ENCODE data around the gene THADA.

The THADA gene

GRCh38 chr2:43262239-43262638 is 333.6 kb downstream of the THADA start:
- DNase-seq: no peak

GRCh38 chr2:43259512-43259911 is 336.3 kb downstream of the THADA start:
- DNase-seq: no peak

GRCh38 chr2:43258547-43259156 is 337.2 kb downstream of the THADA start:
- no peak for DNase-seq

- no peak for DNase-seq
These were observed 340.4 kb downstream of the THADA start for GRCh38 chr2:43255296-43255910.

- no peak for DNase-seq
These were observed 341.5 kb downstream of the THADA start for GRCh38 chr2:43254331-43254730.

GRCh38 chr2:43251171-43251731 is 344.6 kb downstream of the THADA start:
- DNase-seq: no peak

GRCh38 chr2:43250015-43250414 is 345.8 kb downstream of the THADA start:
- no peak for DNase-seq

GRCh38 chr2:43248621-43249020 is 347.2 kb downstream of the THADA start:
- DNase-seq: no peak

- DNase-seq: no peak
These were observed 349.2 kb downstream of the THADA start for GRCh38 chr2:43246641-43247040.

- no peak for DNase-seq
These were observed 354.3 kb downstream of the THADA start for GRCh38 chr2:43241558-43241957.

- DNase-seq: no peak
These were observed 355.1 kb downstream of the THADA start for GRCh38 chr2:43240766-43241150.

GRCh38 chr2:43239981-43240765 is 355.7 kb downstream of the THADA start:
- DNase-seq: no peak

GRCh38 chr2:43238813-43239212 is 357.0 kb downstream of the THADA start:
- no peak for DNase-seq

- DNase-seq: no peak
These were observed 357.7 kb downstream of the THADA start for GRCh38 chr2:43238176-43238575.

- DNase-seq: no peak
These were observed 362.3 kb downstream of the THADA start for GRCh38 chr2:43233218-43234212.

GRCh38 chr2:43230951-43231827 is 364.6 kb downstream of the THADA start:
- DNase-seq: no peak

GRCh38 chr2:43230351-43230885 is 365.4 kb downstream of the THADA start:
- no peak for DNase-seq

GRCh38 chr2:43228756-43229659 is 366.8 kb downstream of the THADA start:
- no peak for DNase-seq

- DNase-seq: no peak
These were observed 367.5 kb downstream of the THADA start for GRCh38 chr2:43228321-43228751.

GRCh38 chr2:43227830-43228281 is 368.0 kb downstream of the THADA start:
- no peak for DNase-seq

Measured in activated CD4-positive, alpha-beta T cell treated with anti-CD3 and anti-CD28 coated beads for 4 hours (primary cell).